Fibroblast of lung (primary cell): Measurements from ENCODE around the gene IRF5.

Source experiments
- CTCF ChIP-seq, 2 donors: IDR thresholded peaks in 1 of 2; conservative IDR thresholded peaks in 1 of 2; 1 replicate in 1 of 2; 2 replicates in 1 of 2; pipeline ENCODE4 v1.5.1; 2011 to 2012; ENCODE audit warnings: low read length in 2 of 2, control low read depth in 1 of 2, inconsistent platforms in 1 of 2, low read depth in 1 of 2, mild to moderate bottlenecking in 1 of 2
- EZH2 ChIP-seq: IDR thresholded peaks from 2 replicates; pipeline ENCODE4 v1.5.1; 2012; ENCODE audit warnings: low read length, control low read depth, mild to moderate bottlenecking; ENCODE audit errors: missing control alignments

- no peak for TF ChIP-seq EZH2
- no peak for TF ChIP-seq CTCF (conservative IDR thresholded peaks at IDR 0.05 in 1 of 2, IDR thresholded peaks at IDR 0.05 in 1 of 2; ENCODE audit: low read depth in 1 of 2, low read length in 2 of 2)
These were observed 19.6 kb upstream of the IRF5 start for GRCh38 chr7:128918016-128918665.
